Cardiac fibroblast (primary cell): ENCODE measurements around the gene DIRAS2.

ENCODE experiments used
- DNase-seq, 2 donors: peaks; one replicate each; pipeline versions ENCODE4 v3.0.0 to v3.0.0-alpha.2; 2010; ENCODE audit warnings: low read depth in 2 of 2
- H3K4me3 ChIP-seq, 2 donors: replicated peaks in 1 of 2; 1 replicate in 1 of 2; 2 replicates in 1 of 2; pipeline ENCODE4 v1.5.1; 2011; ENCODE audit warnings: low read depth in 2 of 2, low read length in 2 of 2, mild to moderate bottlenecking in 2 of 2, moderate library complexity in 1 of 2
- CTCF ChIP-seq: IDR thresholded peaks from one replicate; pipeline ENCODE4 v1.5.1; 2011; ENCODE audit warnings: low read depth, mild to moderate bottlenecking, low read length, inconsistent platforms

Gene DIRAS2

GRCh38 chr9:90641086-90641485, 1.5 kb downstream of the DIRAS2 start:
- TF ChIP-seq CTCF: no peak
- no peak for DNase-seq
- H3K4me3 ChIP-seq: no peak overlapping the region

- no peak for TF ChIP-seq CTCF
- H3K4me3 ChIP-seq: no peak overlapping the region
- no peak for DNase-seq
Measured at GRCh38 chr9:90640361-90640760, 2.3 kb downstream of the DIRAS2 start.

GRCh38 chr9:90637626-90638025, 5.0 kb downstream of the DIRAS2 start:
- no peak overlapping the region for H3K4me3 ChIP-seq
- DNase-seq: no peak
- no peak for TF ChIP-seq CTCF

- no peak overlapping the region for H3K4me3 ChIP-seq
- DNase-seq: no peak
- TF ChIP-seq CTCF: no peak
Measured at GRCh38 chr9:90632647-90633207, 9.9 kb downstream of the DIRAS2 start.

GRCh38 chr9:90631964-90632363, 10.7 kb downstream of the DIRAS2 start:
- no peak for TF ChIP-seq CTCF
- no peak for DNase-seq
- H3K4me3 ChIP-seq: no peak overlapping the region

- H3K4me3 ChIP-seq: no peak overlapping the region
- no peak for TF ChIP-seq CTCF
- no peak for DNase-seq
Measured at GRCh38 chr9:90629991-90630390, 12.6 kb downstream of the DIRAS2 start.

GRCh38 chr9:90629354-90629753, 13.3 kb downstream of the DIRAS2 start:
- H3K4me3 ChIP-seq: no peak overlapping the region
- DNase-seq: no peak
- no peak for TF ChIP-seq CTCF
